SK-N-MC (cell line): ENCODE data around the gene GALNT14.

Experiments used
- DNase-seq: peaks from one replicate; pipeline ENCODE4 v3.0.0-alpha.2; 2011; ENCODE audit warnings: low read depth, low spot score
- H3K27ac ChIP-seq: fragments of 200-600 bp; sonication (generic); 2 replicates; pipeline ENCODE4 v1.5.1; 2016; ENCODE audit warnings: mixed run types
- H3K36me3 ChIP-seq: fragments of 200-600 bp; sonication (generic); 2 replicates; pipeline ENCODE4 v1.6.1; 2017; ENCODE audit warnings: antibody characterized with exemption, low read length, mixed read lengths; ENCODE audit not compliant: insufficient read depth
- H3K4me3 ChIP-seq: fragments of 200-600 bp; sonication (generic); 2 replicates; pipeline ENCODE4 v1.5.1; 2016
- H3K9ac ChIP-seq: fragments of 200-600 bp; sonication (generic); 2 replicates; pipeline ENCODE4 v1.8.0; 2017; ENCODE audit warnings: mixed run types, mixed read lengths; ENCODE audit not compliant: insufficient read length
- H3K9me3 ChIP-seq: fragments of 200-600 bp; sonication (generic); 2 replicates; pipeline ENCODE4 v1.6.1; 2017; ENCODE audit warnings: low read depth, mild to moderate bottlenecking, antibody characterized with exemption, low read length, moderate library complexity, mixed read lengths
- EZH2 ChIP-seq: fragments of 200-600 bp; sonication (generic); IDR thresholded peaks from one replicate; pipeline ENCODE4 v1.6.1; 2017; ENCODE audit warnings: antibody characterized with exemption
- FOXP2 ChIP-seq: optimal IDR thresholded peaks from 2 replicates; pipeline ENCODE3; 2011; ENCODE audit warnings: mild to moderate bottlenecking, moderate library complexity; ENCODE audit not compliant: insufficient read depth; ENCODE audit errors: extremely low read length, control extremely low read depth
- POLR2AphosphoS5 ChIP-seq: IDR thresholded peaks from 2 replicates; pipeline ENCODE4 v1.6.1; 2012; ENCODE audit warnings: mild to moderate bottlenecking, low read depth, low read length, borderline replicate concordance

GALNT14 gene

GRCh38 chr2:31065356-31065755 lies 72.9 kb downstream of the GALNT14 start:
- no peak for DNase-seq
- no peaks in the 10 kb centered on the region for H3K9me3 ChIP-seq
- H3K36me3 ChIP-seq = no peaks in the 10 kb centered on the region
- TF ChIP-seq EZH2 (no peak), FOXP2 (no peak), POLR2AphosphoS5 (no peak)
- H3K27ac ChIP-seq = no peak overlapping the region
- no peak overlapping the region for H3K4me3 ChIP-seq
- no peak overlapping the region for H3K9ac ChIP-seq

- no peaks in the 10 kb centered on the region for H3K36me3 ChIP-seq
- H3K4me3 ChIP-seq = no peak overlapping the region
- TF ChIP-seq POLR2AphosphoS5 (no peak), FOXP2 (no peak), EZH2 (no peak)
- no peak overlapping the region for H3K9ac ChIP-seq
- no peak for DNase-seq
- H3K9me3 ChIP-seq = no peaks in the 10 kb centered on the region
- no peak overlapping the region for H3K27ac ChIP-seq
Measured at GRCh38 chr2:31060397-31060796, 77.8 kb downstream of the GALNT14 start.

- Histone ChIP-seq H3K36me3 (no peaks in the 10 kb centered on the region), H3K4me3 (no peak overlapping the region), H3K9ac (no peak overlapping the region), H3K27ac (no peak overlapping the region), H3K9me3 (no peaks in the 10 kb centered on the region)
- DNase-seq = no peak
- TF ChIP-seq EZH2 (no peak), POLR2AphosphoS5 (no peak), FOXP2 (no peak)
Measured at GRCh38 chr2:31058096-31059035, 79.9 kb downstream of the GALNT14 start.

GRCh38 chr2:31057691-31058090 lies 80.5 kb downstream of the GALNT14 start:
- H3K27ac ChIP-seq = no peak overlapping the region
- no peaks in the 10 kb centered on the region for H3K36me3 ChIP-seq
- H3K9me3 ChIP-seq = no peaks in the 10 kb centered on the region
- no peak for TF ChIP-seq EZH2
- no peak for TF ChIP-seq POLR2AphosphoS5
- TF ChIP-seq FOXP2 = no peak
- H3K9ac ChIP-seq = no peak overlapping the region
- no peak for DNase-seq
- no peak overlapping the region for H3K4me3 ChIP-seq

DNA sequence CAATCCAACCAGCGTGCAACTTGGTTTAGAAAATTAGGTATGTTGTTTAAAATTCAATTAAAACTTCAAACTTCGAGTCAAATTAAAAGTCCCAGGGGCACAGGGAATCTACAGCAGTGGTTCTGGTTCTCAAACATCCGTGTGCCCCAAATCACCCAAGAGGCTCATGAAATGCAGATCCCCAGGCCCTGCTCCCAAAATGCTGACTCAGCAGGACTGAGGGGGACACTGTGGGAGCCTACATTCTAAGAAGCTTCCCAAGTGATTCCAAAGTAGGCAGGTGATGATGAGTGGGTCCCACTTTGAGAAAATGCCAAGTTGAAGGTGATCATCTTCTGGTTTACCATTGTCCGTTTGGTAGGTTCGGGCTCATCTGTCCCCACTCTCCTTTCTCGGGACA lies 82.3 kb downstream of the GALNT14 start:
- Histone ChIP-seq H3K27ac (no peak overlapping the region), H3K36me3 (no peaks in the 10 kb centered on the region), H3K9ac (no peak overlapping the region), H3K9me3 (no peaks in the 10 kb centered on the region), H3K4me3 (no peak overlapping the region)
- TF ChIP-seq EZH2 (no peak), POLR2AphosphoS5 (no peak), FOXP2 (no peak)
- DNase-seq = no peak

DNA sequence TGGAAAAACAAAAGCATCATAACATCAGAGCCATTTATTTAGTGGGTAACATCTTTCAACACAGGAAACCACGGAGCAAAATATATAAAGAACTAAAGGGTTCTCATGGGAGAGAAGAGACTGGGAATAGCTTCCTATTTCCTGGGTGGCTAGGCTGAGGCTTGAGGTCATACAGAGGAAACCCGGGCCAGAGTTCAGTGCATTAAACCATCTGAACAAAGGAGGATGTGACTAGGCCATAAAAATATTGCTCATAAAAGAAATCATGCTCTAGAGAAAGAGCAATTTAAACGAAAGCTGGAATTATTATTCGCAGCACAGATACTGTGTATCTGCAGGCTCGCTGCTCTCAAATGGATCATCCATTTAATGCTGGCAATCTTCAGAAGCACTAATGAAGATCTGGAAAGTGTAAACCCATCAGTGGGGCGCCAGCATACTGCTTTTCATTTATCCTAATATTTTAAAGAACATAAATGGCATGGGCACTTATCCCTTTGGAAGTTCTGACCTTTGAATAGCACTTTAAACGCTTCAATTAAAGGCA lies 83.3 kb downstream of the GALNT14 start:
- Histone ChIP-seq H3K36me3 (no peaks in the 10 kb centered on the region), H3K9ac (no peak overlapping the region), H3K27ac (no peak overlapping the region), H3K4me3 (no peak overlapping the region), H3K9me3 (no peaks in the 10 kb centered on the region)
- no peak for DNase-seq
- TF ChIP-seq FOXP2 = no peak
- no peak for TF ChIP-seq EZH2
- no peak for TF ChIP-seq POLR2AphosphoS5

- H3K4me3 ChIP-seq = no peak overlapping the region
- no peak overlapping the region for H3K27ac ChIP-seq
- no peaks in the 10 kb centered on the region for H3K9me3 ChIP-seq
- no peak for TF ChIP-seq EZH2
- TF ChIP-seq FOXP2 = no peak
- TF ChIP-seq POLR2AphosphoS5 = no peak
- no peak for DNase-seq
- H3K9ac ChIP-seq = no peak overlapping the region
- H3K36me3 ChIP-seq = no peaks in the 10 kb centered on the region
Measured at GRCh38 chr2:31053929-31054782, 84.1 kb downstream of the GALNT14 start.

DNA sequence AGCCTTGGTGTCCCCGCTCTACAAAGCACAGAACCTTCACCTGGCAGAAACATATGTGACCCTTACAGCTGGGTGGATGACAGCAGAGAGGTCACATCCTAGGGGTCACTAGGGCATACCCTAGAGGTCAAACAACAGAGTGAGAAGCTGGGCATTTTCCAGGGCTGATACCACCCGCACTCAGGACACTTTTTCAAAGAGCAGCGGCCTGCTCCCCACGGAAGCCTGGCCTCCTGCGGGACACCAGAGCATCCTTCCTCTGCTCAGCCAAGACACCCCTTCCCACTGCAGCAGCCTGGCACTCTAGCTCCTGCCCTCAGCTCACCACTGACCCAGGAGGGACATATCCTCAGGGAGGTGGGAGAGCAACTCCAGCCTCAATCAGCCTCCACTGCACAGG lies 86.0 kb downstream of the GALNT14 start:
- TF ChIP-seq EZH2 (no peak), POLR2AphosphoS5 (no peak), FOXP2 (no peak)
- H3K36me3 ChIP-seq = no peaks in the 10 kb centered on the region
- no peak overlapping the region for H3K4me3 ChIP-seq
- no peak for DNase-seq
- no peaks in the 10 kb centered on the region for H3K9me3 ChIP-seq
- no peak overlapping the region for H3K9ac ChIP-seq
- H3K27ac ChIP-seq = no peak overlapping the region
